Head of caudate nucleus (tissue), 42 donors: ENCODE results near the gene MZT2A.
A peak's percentile ranks its signal among the peaks of the same experiment; 100 is the strongest.
"Not testable (repeated sequence)": the region's sequence is repeated elsewhere in the genome, so short reads cannot be mapped to it uniquely, and the experiment has no call there.

Source experiments
- DNase-seq, 42 donors: peaks; one replicate each; pipeline versions ENCODE4 v3.0.0 to v3.0.0-alpha.2; 2020 to 2021; ENCODE audit warnings: mixed read lengths in 7 of 42
- intact Hi-C: fragments of 100-400 bp; cut with DNase I; formaldehyde crosslinking; loops from one replicate; pipeline ENCODE4 v1.15.0; 2022

The MZT2A gene

GRCh38 chr2:131477227-131477626 is 15.0 kb downstream of the MZT2A start:
- intact Hi-C loops, DNase-seq: not testable (repeated sequence)

- DNase-seq, intact Hi-C loops: not testable (repeated sequence)
These were observed 15.8 kb downstream of the MZT2A start for GRCh38 chr2:131476363-131476762.

- intact Hi-C loops: no loop called here
- DNase-seq: no peak
These were observed 16.4 kb downstream of the MZT2A start, which contains the start of gene TUBA3D for GRCh38 chr2:131475831-131476230. TUBA3D (plus strand) TSS chr2:131476119; CDS start chr2:131476200, 81 bp downstream.

- DNase-seq, intact Hi-C loops: not testable (repeated sequence)
These were observed 18.9 kb downstream of the MZT2A start for GRCh38 chr2:131473266-131473665.

- intact Hi-C loops, DNase-seq: not testable (repeated sequence)
These were observed 20.6 kb downstream of the MZT2A start for GRCh38 chr2:131471624-131472023.

GRCh38 chr2:131470944-131471343 is 21.3 kb downstream of the MZT2A start:
- DNase-seq, intact Hi-C loops: not testable (repeated sequence)

- intact Hi-C loops: not testable (repeated sequence)
- peak in 14 of 42 donors; percentile 13 to 56 (median 30) for DNase-seq
These were observed 24.5 kb downstream of the MZT2A start for GRCh38 chr2:131467722-131468121.

GRCh38 chr2:131454914-131455313 is 37.3 kb downstream of the MZT2A start:
- intact Hi-C loops, DNase-seq: not testable (repeated sequence)

- intact Hi-C loops, DNase-seq: not testable (repeated sequence)
These were observed 40.8 kb downstream of the MZT2A start for GRCh38 chr2:131451265-131451949.

- intact Hi-C loops, DNase-seq: not testable (repeated sequence)
These were observed 44.2 kb downstream of the MZT2A start for GRCh38 chr2:131447981-131448380.

GRCh38 chr2:131445896-131446295 is 46.3 kb downstream of the MZT2A start:
- no peak for DNase-seq
- intact Hi-C loops: no loop called here

- DNase-seq, intact Hi-C loops: not testable (repeated sequence)
These were observed 46.7 kb downstream of the MZT2A start for GRCh38 chr2:131445515-131445797.

- intact Hi-C loops, DNase-seq: not testable (repeated sequence)
These were observed 47.3 kb downstream of the MZT2A start for GRCh38 chr2:131444736-131445514.

- intact Hi-C loops, DNase-seq: not testable (repeated sequence)
These were observed 51.3 kb downstream of the MZT2A start for GRCh38 chr2:131440742-131441468.
